ENCODE measurements around the gene MAPK8IP2.

The MAPK8IP2 gene
- total RNA-seq = 0 to 1.4 (median 0.44) reads per million in 3 donors

GRCh38 chr22:50600538-50600937 is at the start of gene MAPK8IP2:
Gene MAPK8IP2 (plus strand): TSS chr22:50600793. CDS start chr22:50600819, 26 bp downstream.
- H3K4me3 ChIP-seq (ENCODE audit: insufficient read depth, low read depth, low read length, poor library complexity, severe bottlenecking) = no peak within 1 kb of the TSS
- H3K4me1 ChIP-seq (ENCODE audit: control insufficient read depth, insufficient read depth, low read length, poor library complexity, severe bottlenecking) = no peaks in the 10 kb centered on the region
- no peaks in the 10 kb centered on the region for H3K9me3 ChIP-seq (ENCODE audit: control insufficient read depth, low read length)
- peaks cover 51% of the 10 kb centered on the region for H3K27me3 ChIP-seq (replicated peaks; ENCODE audit: control insufficient read depth, insufficient read depth, low read length, poor library complexity, severe bottlenecking)
- DNase-seq = no peak
- no peaks in the 10 kb centered on the region for H3K36me3 ChIP-seq (ENCODE audit: control insufficient read depth, insufficient read depth, low read length)
- no peak within 1 kb of the TSS for H3K27ac ChIP-seq (ENCODE audit: insufficient read depth, low read length, poor library complexity, severe bottlenecking)

- H3K27me3 ChIP-seq (replicated peaks; ENCODE audit: control insufficient read depth, insufficient read depth, low read length, poor library complexity, severe bottlenecking) = no peaks in the 10 kb centered on the region
Observed at GRCh38 chr22:50551160-50551752, 49.3 kb upstream of the MAPK8IP2 start.

GRCh38 chr22:50553310-50553709 is 47.3 kb upstream of the MAPK8IP2 start:
- Histone ChIP-seq H3K27ac (ENCODE audit: insufficient read depth, low read length, poor library complexity, severe bottlenecking) (no peak overlapping the region), H3K9me3 (ENCODE audit: control insufficient read depth, low read length) (no peaks in the 10 kb centered on the region), H3K4me1 (ENCODE audit: control insufficient read depth, insufficient read depth, low read length, poor library complexity, severe bottlenecking) (peaks cover 13% of the 10 kb centered on the region), H3K36me3 (ENCODE audit: control insufficient read depth, insufficient read depth, low read length) (no peaks in the 10 kb centered on the region), H3K4me3 (ENCODE audit: insufficient read depth, low read depth, low read length, poor library complexity, severe bottlenecking) (no peak overlapping the region), H3K27me3 (replicated peaks; ENCODE audit: control insufficient read depth, insufficient read depth, low read length, poor library complexity, severe bottlenecking) (no peaks in the 10 kb centered on the region)
- no peak for DNase-seq

More at GRCh38 chr22:50551160-50551752, 49.3 kb upstream of the MAPK8IP2 start:
- Histone ChIP-seq H3K4me3 (ENCODE audit: insufficient read depth, low read depth, low read length, poor library complexity, severe bottlenecking) (no peak overlapping the region), H3K36me3 (ENCODE audit: control insufficient read depth, insufficient read depth, low read length) (no peaks in the 10 kb centered on the region), H3K9me3 (ENCODE audit: control insufficient read depth, low read length) (no peaks in the 10 kb centered on the region), H3K27ac (ENCODE audit: insufficient read depth, low read length, poor library complexity, severe bottlenecking) (no peak overlapping the region), H3K4me1 (ENCODE audit: control insufficient read depth, insufficient read depth, low read length, poor library complexity, severe bottlenecking) (peaks cover 22% of the 10 kb centered on the region)
- DNase-seq = no peak

- H3K27ac ChIP-seq (ENCODE audit: insufficient read depth, low read length, poor library complexity, severe bottlenecking) = no peak overlapping the region
- H3K27me3 ChIP-seq (replicated peaks; ENCODE audit: control insufficient read depth, insufficient read depth, low read length, poor library complexity, severe bottlenecking) = no peaks in the 10 kb centered on the region
- H3K36me3 ChIP-seq (ENCODE audit: control insufficient read depth, insufficient read depth, low read length) = no peaks in the 10 kb centered on the region
- no peak for DNase-seq
- H3K4me1 ChIP-seq (ENCODE audit: control insufficient read depth, insufficient read depth, low read length, poor library complexity, severe bottlenecking) = no peaks in the 10 kb centered on the region
- H3K9me3 ChIP-seq (ENCODE audit: control insufficient read depth, low read length) = no peaks in the 10 kb centered on the region
- no peak overlapping the region for H3K4me3 ChIP-seq (ENCODE audit: insufficient read depth, low read depth, low read length, poor library complexity, severe bottlenecking)
Observed at GRCh38 chr22:50556703-50557102, 43.9 kb upstream of the MAPK8IP2 start.

GRCh38 chr22:50560034-50560433 is 40.6 kb upstream of the MAPK8IP2 start:
- H3K27me3 ChIP-seq (replicated peaks; ENCODE audit: control insufficient read depth, insufficient read depth, low read length, poor library complexity, severe bottlenecking) = no peaks in the 10 kb centered on the region
- H3K36me3 ChIP-seq (ENCODE audit: control insufficient read depth, insufficient read depth, low read length) = no peaks in the 10 kb centered on the region
- DNase-seq = no peak
- H3K4me3 ChIP-seq (ENCODE audit: insufficient read depth, low read depth, low read length, poor library complexity, severe bottlenecking) = no peak overlapping the region
- peaks cover 8% of the 10 kb centered on the region for H3K4me1 ChIP-seq (ENCODE audit: control insufficient read depth, insufficient read depth, low read length, poor library complexity, severe bottlenecking)
- no peaks in the 10 kb centered on the region for H3K9me3 ChIP-seq (ENCODE audit: control insufficient read depth, low read length)
- no peak overlapping the region for H3K27ac ChIP-seq (ENCODE audit: insufficient read depth, low read length, poor library complexity, severe bottlenecking)

GRCh38 chr22:50561401-50562358 is 38.9 kb upstream of the MAPK8IP2 start:
- no peak overlapping the region for H3K27ac ChIP-seq (ENCODE audit: insufficient read depth, low read length, poor library complexity, severe bottlenecking)
- no peak for DNase-seq
- H3K27me3 ChIP-seq (replicated peaks; ENCODE audit: control insufficient read depth, insufficient read depth, low read length, poor library complexity, severe bottlenecking) = no peaks in the 10 kb centered on the region
- H3K4me1 ChIP-seq (ENCODE audit: control insufficient read depth, insufficient read depth, low read length, poor library complexity, severe bottlenecking) = peaks cover 8% of the 10 kb centered on the region
- H3K36me3 ChIP-seq (ENCODE audit: control insufficient read depth, insufficient read depth, low read length) = no peaks in the 10 kb centered on the region
- H3K9me3 ChIP-seq (ENCODE audit: control insufficient read depth, low read length) = no peaks in the 10 kb centered on the region
- H3K4me3 ChIP-seq (ENCODE audit: insufficient read depth, low read depth, low read length, poor library complexity, severe bottlenecking) = no peak overlapping the region

- peaks cover 8% of the 10 kb centered on the region for H3K4me1 ChIP-seq (ENCODE audit: control insufficient read depth, insufficient read depth, low read length, poor library complexity, severe bottlenecking)
- H3K27me3 ChIP-seq (replicated peaks; ENCODE audit: control insufficient read depth, insufficient read depth, low read length, poor library complexity, severe bottlenecking) = no peaks in the 10 kb centered on the region
- no peaks in the 10 kb centered on the region for H3K36me3 ChIP-seq (ENCODE audit: control insufficient read depth, insufficient read depth, low read length)
- H3K27ac ChIP-seq (ENCODE audit: insufficient read depth, low read length, poor library complexity, severe bottlenecking) = peak within 1 kb of the TSS; percentile 55
- no peaks in the 10 kb centered on the region for H3K9me3 ChIP-seq (ENCODE audit: control insufficient read depth, low read length)
- DNase-seq = peak; percentile 91 to 96 (median 96)
- peak within 1 kb of the TSS; percentile 65 for H3K4me3 ChIP-seq (ENCODE audit: insufficient read depth, low read depth, low read length, poor library complexity, severe bottlenecking)
Observed at GRCh38 chr22:50562523-50563412, 37.8 kb upstream of the MAPK8IP2 start, which contains the start of gene SYCE3. Gene SYCE3 (minus strand): TSS chr22:50562919. CDS start chr22:50556405, 6,514 bp downstream.

- DNase-seq = no peak
- Histone ChIP-seq H3K9me3 (ENCODE audit: control insufficient read depth, low read length) (no peaks in the 10 kb centered on the region), H3K27ac (ENCODE audit: insufficient read depth, low read length, poor library complexity, severe bottlenecking) (peak overlapping the region; percentile 55), H3K36me3 (ENCODE audit: control insufficient read depth, insufficient read depth, low read length) (no peaks in the 10 kb centered on the region), H3K27me3 (replicated peaks; ENCODE audit: control insufficient read depth, insufficient read depth, low read length, poor library complexity, severe bottlenecking) (no peaks in the 10 kb centered on the region), H3K4me1 (ENCODE audit: control insufficient read depth, insufficient read depth, low read length, poor library complexity, severe bottlenecking) (peaks cover 8% of the 10 kb centered on the region), H3K4me3 (ENCODE audit: insufficient read depth, low read depth, low read length, poor library complexity, severe bottlenecking) (peak overlapping the region; percentile 65)
Observed at GRCh38 chr22:50563413-50564160, 37.0 kb upstream of the MAPK8IP2 start.

GRCh38 chr22:50564289-50564688 is 36.3 kb upstream of the MAPK8IP2 start:
- no peak overlapping the region for H3K27ac ChIP-seq (ENCODE audit: insufficient read depth, low read length, poor library complexity, severe bottlenecking)
- no peaks in the 10 kb centered on the region for H3K36me3 ChIP-seq (ENCODE audit: control insufficient read depth, insufficient read depth, low read length)
- H3K4me1 ChIP-seq (ENCODE audit: control insufficient read depth, insufficient read depth, low read length, poor library complexity, severe bottlenecking) = peaks cover 8% of the 10 kb centered on the region
- no peaks in the 10 kb centered on the region for H3K27me3 ChIP-seq (replicated peaks; ENCODE audit: control insufficient read depth, insufficient read depth, low read length, poor library complexity, severe bottlenecking)
- H3K4me3 ChIP-seq (ENCODE audit: insufficient read depth, low read depth, low read length, poor library complexity, severe bottlenecking) = no peak overlapping the region
- DNase-seq = no peak
- H3K9me3 ChIP-seq (ENCODE audit: control insufficient read depth, low read length) = no peaks in the 10 kb centered on the region
